ENCODE measurements around the gene CALHM6.

Gene CALHM6

GRCh38 chr6:116445102-116445501 is 16.1 kb upstream of the CALHM6 start:
- no peak for DNase-seq (ENCODE audit: low read depth)

GRCh38 chr6:116446399-116446798 is 14.8 kb upstream of the CALHM6 start:
- DNase-seq (ENCODE audit: low read depth): no peak

GRCh38 chr6:116447052-116447451 is 14.1 kb upstream of the CALHM6 start:
- DNase-seq (ENCODE audit: low read depth): no peak

GRCh38 chr6:116447496-116448011 is 13.6 kb upstream of the CALHM6 start:
- DNase-seq (ENCODE audit: low read depth): peak; percentile 60

GRCh38 chr6:116449565-116449964 is 11.6 kb upstream of the CALHM6 start:
- DNase-seq (ENCODE audit: low read depth): no peak

GRCh38 chr6:116450185-116450710 is 10.9 kb upstream of the CALHM6 start:
- no peak for DNase-seq (ENCODE audit: low read depth)

GRCh38 chr6:116450769-116451740 is 10.1 kb upstream of the CALHM6 start:
- DNase-seq (ENCODE audit: low read depth): no peak

- DNase-seq (ENCODE audit: low read depth): no peak
Observed at GRCh38 chr6:116451916-116452315, 9.3 kb upstream of the CALHM6 start.

GRCh38 chr6:116452531-116452930 is 8.6 kb upstream of the CALHM6 start:
- DNase-seq (ENCODE audit: low read depth): no peak

- DNase-seq (ENCODE audit: low read depth): no peak
Observed at GRCh38 chr6:116456106-116456505, 5.1 kb upstream of the CALHM6 start.

- DNase-seq (ENCODE audit: low read depth): no peak
Observed at GRCh38 chr6:116456927-116457326, 4.2 kb upstream of the CALHM6 start.

GRCh38 chr6:116458264-116458663 is 2.9 kb upstream of the CALHM6 start:
- no peak for DNase-seq (ENCODE audit: low read depth)

- DNase-seq (ENCODE audit: low read depth): no peak
Observed at GRCh38 chr6:116459927-116460326, 1.2 kb upstream of the CALHM6 start.

- DNase-seq (ENCODE audit: low read depth): no peak
Observed at GRCh38 chr6:116461932-116462885, 1.0 kb downstream of the CALHM6 start.

- DNase-seq (ENCODE audit: low read depth): no peak
Observed at GRCh38 chr6:116463301-116463700, 2.1 kb downstream of the CALHM6 start.

- no peak for DNase-seq (ENCODE audit: low read depth)
Observed at GRCh38 chr6:116465246-116465645, 4.1 kb downstream of the CALHM6 start.

- DNase-seq (ENCODE audit: low read depth): no peak
Observed at GRCh38 chr6:116467096-116467495, 5.9 kb downstream of the CALHM6 start.

- no peak for DNase-seq (ENCODE audit: low read depth)
Observed at GRCh38 chr6:116467514-116467913, 6.3 kb downstream of the CALHM6 start.

- no peak for DNase-seq (ENCODE audit: low read depth)
Observed at GRCh38 chr6:116468293-116468692, 7.1 kb downstream of the CALHM6 start.

GRCh38 chr6:116471531-116471930 is 10.4 kb downstream of the CALHM6 start:
- no peak for DNase-seq (ENCODE audit: low read depth)

GRCh38 chr6:116472706-116473105 is 11.5 kb downstream of the CALHM6 start:
- DNase-seq (ENCODE audit: low read depth): no peak

- no peak for DNase-seq (ENCODE audit: low read depth)
Observed at GRCh38 chr6:116475141-116475540, 14.0 kb downstream of the CALHM6 start.
